PC-9 (cell line): Measurements from ENCODE around the gene ZMYND19. TPM values are rescaled to one million over a fixed set of nuclear protein-coding genes. Genes with fewer than 3 reads are reported as not detected.

ENCODE experiments used
- BruUV-seq: library from RNA; stranded (reverse); fragments of 400-500 nt; replicated peaks from 2 replicates; lab custom pipeline; 2021; lab: Mats Ljungman, UMichigan
- CTCF ChIA-PET: fragments of 300-600 bp; sonication (Branson Sonifier 250); formaldehyde crosslinking; loops from one replicate; lab custom pipeline; 2022; ENCODE audit warnings: antibody characterized with exemption; lab: Charles Lee
- POLR2A ChIA-PET: fragments of 300-600 bp; sonication (Branson Sonifier 250); formaldehyde crosslinking; loops from one replicate; lab custom pipeline; 2022; ENCODE audit warnings: antibody characterized with exemption; ENCODE audit not compliant: unreplicated experiment; lab: Charles Lee
- DNase-seq, 2 experiments: peaks; one replicate each; pipeline versions ENCODE4 v3.0.0 to v3.0.0-alpha.2; 2015 to 2022; ENCODE audit warnings: mixed read lengths in 1 of 2
- H2AFZ ChIP-seq: fragments of 200-600 bp; sonication (generic); 2 replicates; pipeline ENCODE4 v1.8.1; 2017; ENCODE audit warnings: antibody characterized with exemption
- H3F3A ChIP-seq: fragments of 200-600 bp; sonication (generic); 2 replicates; pipeline ENCODE4 v1.8.1; 2017; ENCODE audit warnings: antibody characterized with exemption, mild to moderate bottlenecking, low read depth; ENCODE audit not compliant: insufficient read depth
- H3K27ac ChIP-seq: fragments of 200-600 bp; sonication (generic); 2 replicates; pipeline ENCODE4 v1.6.1; 2016; ENCODE audit warnings: mixed run types
- H3K27me3 ChIP-seq: fragments of 200-600 bp; sonication (generic); 2 replicates; pipeline ENCODE4 v1.6.1; 2016; ENCODE audit warnings: low read depth, mixed run types; ENCODE audit not compliant: insufficient read depth
- H3K36me3 ChIP-seq: fragments of 200-600 bp; sonication (generic); 2 replicates; pipeline ENCODE4 v1.6.1; 2016; ENCODE audit warnings: low read depth, mixed run types
- H3K4me1 ChIP-seq: fragments of 200-600 bp; sonication (generic); replicated peaks from 2 replicates; pipeline ENCODE4 v1.6.1; 2016; ENCODE audit warnings: mixed run types; ENCODE audit not compliant: insufficient read depth
- H3K4me2 ChIP-seq: fragments of 200-600 bp; sonication (generic); 2 replicates; pipeline ENCODE4 v1.6.1; 2017; ENCODE audit warnings: mixed run types
- H3K4me3 ChIP-seq: fragments of 200-600 bp; sonication (generic); 2 replicates; pipeline ENCODE4 v1.6.1; 2016; ENCODE audit warnings: mixed run types
- H3K79me2 ChIP-seq: fragments of 200-600 bp; sonication (generic); 2 replicates; pipeline ENCODE4 v1.6.1; 2017; ENCODE audit warnings: low read depth, mixed run types
- H3K9me2 ChIP-seq: fragments of 200-600 bp; sonication (generic); 2 replicates; pipeline ENCODE4 v1.8.1; 2017; ENCODE audit warnings: mild to moderate bottlenecking; ENCODE audit not compliant: insufficient read depth
- H3K9me3 ChIP-seq: fragments of 200-600 bp; sonication (generic); 2 replicates; pipeline ENCODE4 v1.8.1; 2016; ENCODE audit warnings: low read depth; ENCODE audit not compliant: insufficient read depth
- H4K20me1 ChIP-seq: fragments of 200-600 bp; sonication (generic); 2 replicates; pipeline ENCODE4 v1.8.1; 2017; ENCODE audit not compliant: insufficient read depth
- EZH2 ChIP-seq: fragments of 200-600 bp; sonication (generic); IDR thresholded peaks from 2 replicates; pipeline ENCODE4 v1.8.0; 2017; ENCODE audit warnings: antibody characterized with exemption, low read depth
- intact Hi-C: fragments of 100-400 bp; cut with micrococcal nuclease; formaldehyde crosslinking; loops from one replicate; pipeline ENCODE4 v1.10.0; 2022; ENCODE audit not compliant: unreplicated experiment
- total RNA-seq: library from RNA; stranded (reverse); gene quantifications from 2 replicates; pipeline ENCODE4 v1.2.3, GENCODE V29; 2021
- TF ChIP-seq, protein P1 (sequence below): fragments of 200-600 bp; sonication (generic); conservative IDR thresholded peaks from 2 replicates; pipeline ENCODE4 v1.6.1; 2017; ENCODE audit warnings: mixed run types, antibody characterized with exemption, mild to moderate bottlenecking, moderate library complexity

Gene ZMYND19
- total RNA-seq, 1 experiment from 2014 or later = 47.7 TPM

DNA sequence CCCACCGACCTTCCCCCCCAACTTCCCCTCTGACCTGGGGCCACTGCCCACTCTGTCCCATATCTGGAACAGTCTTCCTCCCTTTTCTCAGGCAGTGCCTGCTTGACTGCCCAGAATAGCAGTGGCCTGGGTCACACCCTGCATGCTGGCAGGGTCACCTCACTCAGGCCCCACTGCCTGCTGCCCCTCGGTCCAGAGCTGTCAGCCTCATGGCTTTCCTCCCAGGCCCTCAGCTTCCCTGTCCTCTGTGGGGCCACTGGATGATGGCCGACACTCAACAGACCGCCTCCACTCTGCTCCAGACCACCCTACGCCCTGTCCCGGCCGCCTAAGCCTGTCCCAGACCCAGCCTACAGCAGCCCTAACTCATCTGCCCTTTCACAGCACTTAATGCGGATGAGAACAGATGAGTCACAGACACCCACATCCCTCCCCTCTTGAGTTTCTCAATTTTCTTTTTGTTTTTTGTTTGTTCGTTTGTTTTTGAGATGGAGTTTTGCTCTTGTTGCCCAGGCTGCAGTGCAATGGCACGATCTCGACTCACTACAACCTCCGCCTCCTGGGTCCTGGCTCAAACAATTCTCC lies 46.0 kb downstream of the ZMYND19 start:
- no peak for DNase-seq
- no TSS peak for BruUV-seq
- H3K27ac ChIP-seq = no peak overlapping the region
- no peak overlapping the region for H2AFZ ChIP-seq
- H3K9me3 ChIP-seq = no peaks in the 10 kb centered on the region
- H3K4me1 ChIP-seq = no peaks in the 10 kb centered on the region
- H3K4me3 ChIP-seq = no peak overlapping the region
- CTCF ChIA-PET = interaction anchor here (0.7 kb wide), 1 partner anchor 259 kb away, joined by 4 read pairs; no protein-coding TSS in a partner anchor
- H3K9me2 ChIP-seq = no peaks in the 10 kb centered on the region
- no peaks in the 10 kb centered on the region; the same call in 1 of the 2 replicates for H3F3A ChIP-seq
- intact Hi-C loops = no loop called here
- H3K27me3 ChIP-seq = peaks cover 22% of the 10 kb centered on the region; the same call in 1 of the 2 replicates
- H3K36me3 ChIP-seq = no peaks in the 10 kb centered on the region
- H3K79me2 ChIP-seq = no peaks in the 10 kb centered on the region
- POLR2A ChIA-PET = no interaction called here
- H4K20me1 ChIP-seq = no peaks in the 10 kb centered on the region
- TF ChIP-seq EZH2 = no peak
- TF ChIP-seq, protein P1, sequence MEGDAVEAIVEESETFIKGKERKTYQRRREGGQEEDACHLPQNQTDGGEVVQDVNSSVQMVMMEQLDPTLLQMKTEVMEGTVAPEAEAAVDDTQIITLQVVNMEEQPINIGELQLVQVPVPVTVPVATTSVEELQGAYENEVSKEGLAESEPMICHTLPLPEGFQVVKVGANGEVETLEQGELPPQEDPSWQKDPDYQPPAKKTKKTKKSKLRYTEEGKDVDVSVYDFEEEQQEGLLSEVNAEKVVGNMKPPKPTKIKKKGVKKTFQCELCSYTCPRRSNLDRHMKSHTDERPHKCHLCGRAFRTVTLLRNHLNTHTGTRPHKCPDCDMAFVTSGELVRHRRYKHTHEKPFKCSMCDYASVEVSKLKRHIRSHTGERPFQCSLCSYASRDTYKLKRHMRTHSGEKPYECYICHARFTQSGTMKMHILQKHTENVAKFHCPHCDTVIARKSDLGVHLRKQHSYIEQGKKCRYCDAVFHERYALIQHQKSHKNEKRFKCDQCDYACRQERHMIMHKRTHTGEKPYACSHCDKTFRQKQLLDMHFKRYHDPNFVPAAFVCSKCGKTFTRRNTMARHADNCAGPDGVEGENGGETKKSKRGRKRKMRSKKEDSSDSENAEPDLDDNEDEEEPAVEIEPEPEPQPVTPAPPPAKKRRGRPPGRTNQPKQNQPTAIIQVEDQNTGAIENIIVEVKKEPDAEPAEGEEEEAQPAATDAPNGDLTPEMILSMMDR = no peak
- H3K4me2 ChIP-seq = no peak overlapping the region

DNA sequence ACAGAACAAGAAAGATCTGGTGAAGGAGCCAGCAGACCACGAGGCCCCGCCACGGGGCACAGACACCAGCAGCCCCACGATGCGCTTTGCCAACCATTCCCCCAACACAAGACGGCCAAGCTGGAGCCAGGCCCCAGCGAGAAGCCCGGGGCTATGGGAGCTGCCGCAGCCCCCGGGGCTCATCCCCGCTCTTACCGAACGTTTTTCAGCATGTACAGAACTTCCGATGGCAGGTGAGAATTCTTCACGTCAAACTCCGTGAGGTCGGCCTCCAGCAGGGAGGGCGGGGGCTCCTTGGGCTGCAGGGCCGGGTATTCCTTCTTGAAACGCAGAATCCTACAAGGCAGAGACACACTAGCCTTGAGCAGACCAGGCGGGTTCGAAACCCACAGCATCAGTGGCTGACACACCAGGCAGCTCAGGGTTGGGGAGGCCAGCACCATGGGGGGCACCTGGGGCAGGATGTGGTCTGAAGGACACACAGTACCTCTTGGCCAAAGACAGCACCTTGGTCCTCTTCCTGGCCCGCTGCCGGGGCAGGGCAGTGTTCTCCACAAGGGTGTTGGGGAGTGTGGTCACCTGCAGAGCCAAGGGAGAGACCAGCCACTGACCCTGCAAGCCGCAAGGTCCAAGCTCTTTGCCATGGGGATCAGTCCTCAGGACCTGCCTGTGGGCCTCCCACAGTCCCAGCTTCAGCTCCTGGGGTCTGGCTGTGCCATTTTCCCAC lies 46.9 kb downstream of the ZMYND19 start:
- Histone ChIP-seq H3K79me2 (no peaks in the 10 kb centered on the region), H4K20me1 (no peaks in the 10 kb centered on the region), H2AFZ (no peak overlapping the region), H3K4me2 (no peak overlapping the region), H3K27me3 (peaks cover 22% of the 10 kb centered on the region; the same call in 1 of the 2 replicates), H3K27ac (no peak overlapping the region), H3F3A (no peaks in the 10 kb centered on the region; the same call in 1 of the 2 replicates), H3K36me3 (no peaks in the 10 kb centered on the region), H3K4me3 (no peak overlapping the region), H3K9me3 (no peaks in the 10 kb centered on the region), H3K9me2 (no peaks in the 10 kb centered on the region), H3K4me1 (no peaks in the 10 kb centered on the region)
- DNase-seq = no peak
- CTCF ChIA-PET = no interaction called here
- TF ChIP-seq EZH2 = no peak
- TF ChIP-seq, protein P1 = no peak
- intact Hi-C loops = no loop called here
- POLR2A ChIA-PET = no interaction called here
- no TSS peak for BruUV-seq

DNA sequence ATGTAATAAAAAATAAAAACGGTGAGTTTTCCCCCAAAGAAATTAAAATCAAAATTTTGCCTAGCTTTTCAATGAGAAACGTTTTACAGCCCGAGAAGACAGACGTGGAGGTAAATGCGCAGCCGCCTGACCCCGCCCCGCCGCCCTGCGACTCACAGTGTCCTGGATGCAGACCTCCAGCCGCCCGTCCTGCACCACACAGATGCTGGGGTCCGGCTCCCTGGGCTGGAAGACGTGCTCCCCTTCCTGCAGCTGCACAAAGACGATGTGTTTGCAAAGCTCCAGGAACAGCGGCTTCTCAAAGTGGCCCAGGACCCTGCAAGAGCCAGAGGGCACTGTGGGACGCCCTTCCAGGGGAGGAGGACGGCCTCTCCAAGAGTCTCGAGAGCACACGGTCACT lies 47.8 kb downstream of the ZMYND19 start:
- intact Hi-C loops = no loop called here
- Histone ChIP-seq H3K4me3 (no peak overlapping the region), H3K9me3 (no peaks in the 10 kb centered on the region), H3K36me3 (no peaks in the 10 kb centered on the region), H3K27ac (no peak overlapping the region), H3F3A (no peaks in the 10 kb centered on the region; the same call in 1 of the 2 replicates), H2AFZ (no peak overlapping the region), H3K79me2 (no peaks in the 10 kb centered on the region), H3K27me3 (peaks cover 22% of the 10 kb centered on the region; the same call in 1 of the 2 replicates), H3K9me2 (no peaks in the 10 kb centered on the region), H3K4me2 (no peak overlapping the region), H3K4me1 (no peaks in the 10 kb centered on the region), H4K20me1 (no peaks in the 10 kb centered on the region)
- BruUV-seq = no TSS peak
- POLR2A ChIA-PET = no interaction called here
- TF ChIP-seq, protein P1 = no peak
- no peak for TF ChIP-seq EZH2
- CTCF ChIA-PET = interaction anchor here (0.6 kb wide), 1 partner anchor 19 kb away, joined by 3 read pairs; no protein-coding TSS in a partner anchor
- DNase-seq = no peak
